ENCODE results near the gene HERPUD1. TPM values are rescaled to one million over a fixed set of nuclear protein-coding genes. Genes with fewer than 3 reads are reported as not detected.
A peak's percentile ranks its signal among the peaks of the same experiment; 100 is the strongest.

The HERPUD1 gene
- total and polyA plus RNA-seq, 9 of the 15 experiments (the other 6 are each of a cell fraction or from before 2014, with no cell fraction given), result 14.2 to 60.7 (median 37.4) TPM

GRCh38 chr16:56932721-56933619 lies 1.0 kb downstream of the HERPUD1 start (continued):
- TF ChIP-seq NR0B1 (IDR thresholded peaks at IDR 0.05; ENCODE audit: partially characterized antibody), result no peak

- CTCF ChIA-PET (ENCODE audit: low intra/inter-chr PET ratio), result no interaction called here
- Histone ChIP-seq H3K4me1 (replicated peaks in 1 of 2; ENCODE audit: control insufficient read depth in 2 of 2, insufficient read depth in 2 of 2, low read length in 2 of 2) (peaks cover 17 to 22% of the 10 kb centered on the region in 2 experiments; a peak in 4 of 5 replicates), H2AFZ (ENCODE audit: low read depth, low read length) (no peak overlapping the region), H3K27ac (ENCODE audit: extremely low read depth, low read depth, low read length) (peak overlapping the region; percentile 24; the same call in 2 of the 3 replicates), H3K9me1 (ENCODE audit: control insufficient read depth, insufficient read depth, low read length) (no peaks in the 10 kb centered on the region), H3K9ac (ENCODE audit: insufficient read depth in 1 of 2, low read depth in 2 of 2, low read length in 2 of 2) (peak overlapping the region in 1 of 2 experiments; percentile 91; a peak in 2 of 4 replicates), H3K9me3 (replicated peaks; ENCODE audit: control insufficient read depth, insufficient read depth, low read depth, low read length) (no peaks in the 10 kb centered on the region), H3K79me2 (ENCODE audit: control insufficient read depth, insufficient read depth, low read length) (peaks cover 43% of the 10 kb centered on the region), H3K4me3 (peak overlapping the region; percentile 95), H4K20me1 (replicated peaks; ENCODE audit: control insufficient read depth, insufficient read depth, low read length) (peaks cover 18% of the 10 kb centered on the region; the same call in 1 of the 2 replicates), H3K4me2 (ENCODE audit: insufficient read depth, low read length) (peak overlapping the region; percentile 98), H3K36me3 (ENCODE audit: control insufficient read depth, insufficient read depth, low read length) (peaks cover 52% of the 10 kb centered on the region), H3K27me3 (ENCODE audit: control insufficient read depth in 2 of 2, insufficient read depth in 2 of 2, low read length in 2 of 2) (no peaks in the 10 kb centered on the region)
- intact Hi-C loops (cut with micrococcal nuclease), result loop anchor here (5.0 kb wide), 1 partner anchor 62 kb away; no protein-coding TSS in a partner anchor
- 23% methylated on average over 8 of the region's 8 CpGs for WGBS (ENCODE audit: insufficient coverage, low coverage, missing lambda C conversion rate)
- no peak for FAIRE-seq
- in situ Hi-C loops (cut with MboI), result no loop called here
- ATAC-seq, result no peak
- TSS peak; percentile 27 for BruUV-seq (replicated peaks)
- POLR2A ChIA-PET, result interaction anchor here (0.6 to 6.1 kb wide), 14 partner anchors 10 to 374 kb away, joined by 3 to 102 read pairs (median 4); partner anchors contain the start of genes PSME3IP1 and RSPRY1
- TF ChIP-seq RBFOX2 (IDR thresholded peaks at IDR 0.05; ENCODE audit: low read depth, low read length) (peak; percentile 40), ZNF75A (CRISPR knock-in tag; IDR thresholded peaks at IDR 0.05) (no peak), AFF4 (CRISPR knock-in tag; IDR thresholded peaks at IDR 0.05) (no peak), NR4A1 (CRISPR knock-in tag; IDR thresholded peaks at IDR 0.05) (no peak), NR4A1 (tag; IDR thresholded peaks at IDR 0.05) (no peak), ZNF175 (CRISPR knock-in tag; IDR thresholded peaks at IDR 0.05; ENCODE audit: low read depth) (no peak), POLR2G (IDR thresholded peaks at IDR 0.05; ENCODE audit: low read depth, low read length) (peak; percentile 47; the same call in 1 of the 2 replicates), ZBTB7A (IDR thresholded peaks at IDR 0.05; ENCODE audit: borderline replicate concordance, control insufficient read depth, low read depth, low read length) (no peak), ARNT (IDR thresholded peaks at IDR 0.05) (no peak)
- DNase-seq (ENCODE audit: extremely low read depth in 1 of 4, low spot score in 3 of 4), result no peak
These were observed 2.1 kb downstream of the HERPUD1 start for GRCh38 chr16:56933828-56934598.
